AG09309 (cell line): ENCODE data around the gene SLC43A3.

ENCODE experiments used
- DNase-seq: peaks from one replicate; pipeline ENCODE4 v3.0.0-alpha.2; 2010; ENCODE audit warnings: low read depth
- H3K4me3 ChIP-seq: 2 replicates; pipeline ENCODE4 v1.5.1; 2011; ENCODE audit warnings: mild to moderate bottlenecking, low read depth, low read length, moderate library complexity; ENCODE audit not compliant: control insufficient read depth
- TF ChIP-seq, protein P1 (sequence below): IDR thresholded peaks from 2 replicates; pipeline ENCODE4 v1.5.1; 2011; ENCODE audit warnings: mild to moderate bottlenecking, low read depth, low read length, inconsistent platforms; ENCODE audit not compliant: insufficient read depth, control insufficient read depth; ENCODE audit errors: missing control alignments

SLC43A3 gene

DNA sequence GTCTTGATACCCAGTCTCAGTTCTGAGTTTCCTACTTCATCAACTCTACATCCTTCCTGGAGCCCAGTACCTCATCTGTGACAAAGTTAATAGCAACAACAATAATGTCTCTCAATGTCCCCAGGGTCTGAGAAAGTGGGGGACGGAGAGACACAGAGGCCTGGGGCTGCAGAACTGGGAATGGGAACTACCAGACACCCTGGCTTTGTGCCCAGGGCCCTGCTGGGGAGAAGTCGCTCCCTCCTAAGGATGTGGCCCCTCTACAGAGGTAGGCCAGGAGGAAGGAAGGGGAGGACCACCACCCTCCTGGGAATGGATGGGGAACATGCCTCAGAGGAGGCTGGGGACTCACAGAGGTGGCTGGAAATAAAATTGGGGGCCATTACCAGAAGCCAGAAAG, 51.4 kb downstream of the SLC43A3 start:
- no peak for DNase-seq
- H3K4me3 ChIP-seq, result no peak overlapping the region
- TF ChIP-seq, protein P1, sequence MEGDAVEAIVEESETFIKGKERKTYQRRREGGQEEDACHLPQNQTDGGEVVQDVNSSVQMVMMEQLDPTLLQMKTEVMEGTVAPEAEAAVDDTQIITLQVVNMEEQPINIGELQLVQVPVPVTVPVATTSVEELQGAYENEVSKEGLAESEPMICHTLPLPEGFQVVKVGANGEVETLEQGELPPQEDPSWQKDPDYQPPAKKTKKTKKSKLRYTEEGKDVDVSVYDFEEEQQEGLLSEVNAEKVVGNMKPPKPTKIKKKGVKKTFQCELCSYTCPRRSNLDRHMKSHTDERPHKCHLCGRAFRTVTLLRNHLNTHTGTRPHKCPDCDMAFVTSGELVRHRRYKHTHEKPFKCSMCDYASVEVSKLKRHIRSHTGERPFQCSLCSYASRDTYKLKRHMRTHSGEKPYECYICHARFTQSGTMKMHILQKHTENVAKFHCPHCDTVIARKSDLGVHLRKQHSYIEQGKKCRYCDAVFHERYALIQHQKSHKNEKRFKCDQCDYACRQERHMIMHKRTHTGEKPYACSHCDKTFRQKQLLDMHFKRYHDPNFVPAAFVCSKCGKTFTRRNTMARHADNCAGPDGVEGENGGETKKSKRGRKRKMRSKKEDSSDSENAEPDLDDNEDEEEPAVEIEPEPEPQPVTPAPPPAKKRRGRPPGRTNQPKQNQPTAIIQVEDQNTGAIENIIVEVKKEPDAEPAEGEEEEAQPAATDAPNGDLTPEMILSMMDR, result no peak

DNA sequence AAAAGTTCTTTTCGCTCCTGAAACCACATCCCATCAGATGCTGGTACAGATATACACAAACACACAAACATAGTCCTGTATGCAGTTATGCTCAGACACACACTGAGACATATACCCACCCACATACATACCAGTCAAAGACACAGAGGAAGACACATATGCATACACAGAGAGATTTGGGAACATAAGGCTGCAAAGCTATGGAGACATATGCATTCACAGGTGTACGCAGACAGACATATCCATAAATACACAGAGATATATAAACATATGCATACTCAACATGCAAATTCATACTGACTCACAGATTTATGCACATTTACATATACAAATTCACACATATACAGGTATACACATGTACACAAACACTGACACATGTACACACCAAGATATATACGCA, 52.0 kb downstream of the SLC43A3 start:
- no peak overlapping the region for H3K4me3 ChIP-seq
- DNase-seq, result no peak
- TF ChIP-seq, protein P1, result no peak

DNA sequence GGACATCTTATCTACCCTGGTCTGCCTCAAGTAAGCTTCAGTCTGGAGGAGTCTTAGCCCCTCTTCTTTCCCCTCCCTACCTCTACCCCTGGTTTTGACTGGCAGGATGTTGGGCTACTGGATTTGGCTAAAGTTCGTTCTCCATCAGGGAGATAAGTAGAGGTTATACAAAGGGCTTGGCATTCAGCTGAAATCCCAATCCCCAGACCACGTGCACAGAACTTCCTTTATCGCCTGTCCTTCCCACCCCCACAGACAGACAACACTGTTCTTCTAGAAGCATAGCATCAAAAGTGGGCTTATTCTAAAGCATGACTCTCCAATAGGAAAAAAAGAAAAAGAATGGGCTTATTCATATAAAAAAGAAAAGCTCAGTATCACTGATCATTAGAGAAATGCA, 53.8 kb downstream of the SLC43A3 start:
- no peak overlapping the region for H3K4me3 ChIP-seq
- TF ChIP-seq, protein P1, result no peak
- no peak for DNase-seq

- TF ChIP-seq, protein P1, result no peak
- no peak for DNase-seq
- H3K4me3 ChIP-seq, result no peak overlapping the region
Measured at GRCh38 chr11:57370941-57371340, 56.0 kb downstream of the SLC43A3 start.

DNA sequence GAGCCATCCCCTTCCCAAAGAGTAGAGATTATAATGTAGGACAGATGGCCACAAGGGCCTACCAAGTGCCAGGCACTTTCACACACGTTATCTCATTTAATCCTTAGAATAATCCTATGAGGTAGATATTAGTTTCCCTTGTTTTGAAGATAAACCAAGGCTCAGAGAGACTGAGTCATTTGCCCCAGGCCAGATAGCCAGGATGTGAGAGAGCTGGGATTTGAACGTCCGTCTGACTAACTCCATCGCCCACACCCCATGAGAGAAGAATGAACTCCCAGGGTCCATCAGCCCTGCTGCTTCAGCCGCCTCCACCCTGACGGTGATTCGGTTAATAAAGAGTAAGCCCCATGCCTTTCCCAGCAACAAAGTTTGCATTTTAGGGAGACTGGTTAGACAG, 56.7 kb downstream of the SLC43A3 start:
- TF ChIP-seq, protein P1, result no peak
- DNase-seq, result peak; percentile 27
- H3K4me3 ChIP-seq, result no peak overlapping the region

GRCh38 chr11:57368845-57369232, 58.1 kb downstream of the SLC43A3 start:
- TF ChIP-seq, protein P1, result no peak
- DNase-seq, result no peak
- H3K4me3 ChIP-seq, result no peak overlapping the region

DNA sequence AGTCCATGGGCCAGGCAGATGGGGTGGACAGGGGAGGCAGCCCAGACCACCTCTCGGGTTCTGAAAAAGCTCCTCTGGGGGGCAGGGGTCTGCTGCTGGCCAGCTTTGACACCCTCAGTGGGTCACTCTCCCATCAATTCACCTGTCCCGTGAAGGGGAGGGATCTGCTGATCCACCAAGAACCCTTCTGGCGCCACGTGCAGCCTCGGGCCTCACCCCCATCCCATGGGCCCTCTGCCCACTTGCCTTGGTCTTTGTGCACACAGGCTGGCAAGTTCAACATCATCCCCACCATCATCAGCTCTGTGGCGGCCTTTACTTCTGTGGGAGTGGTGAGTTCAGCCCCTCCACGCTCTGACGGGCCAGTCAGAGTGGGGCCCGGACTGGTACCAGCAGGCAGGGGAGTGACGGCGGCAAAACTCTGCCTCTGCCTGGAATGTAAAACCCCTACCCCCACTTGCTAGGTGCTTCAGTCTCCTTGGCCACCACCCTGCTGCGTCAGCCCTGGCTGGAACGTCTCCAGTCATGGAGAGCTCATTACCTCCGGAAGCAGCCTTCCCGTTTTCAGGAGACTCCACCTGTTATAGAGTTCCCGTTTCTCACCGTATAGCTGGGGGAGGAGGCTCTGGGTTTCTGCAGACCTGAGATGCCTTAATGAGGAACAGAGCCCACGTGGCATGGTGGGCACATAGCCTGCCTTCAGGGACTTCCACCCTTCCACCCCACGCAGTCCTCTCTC, 58.6 kb downstream of the SLC43A3 start:
- H3K4me3 ChIP-seq, result no peak overlapping the region
- DNase-seq, result no peak
- TF ChIP-seq, protein P1, result no peak
